ENCODE results near the gene SLC6A6.

SLC6A6 gene

DNA sequence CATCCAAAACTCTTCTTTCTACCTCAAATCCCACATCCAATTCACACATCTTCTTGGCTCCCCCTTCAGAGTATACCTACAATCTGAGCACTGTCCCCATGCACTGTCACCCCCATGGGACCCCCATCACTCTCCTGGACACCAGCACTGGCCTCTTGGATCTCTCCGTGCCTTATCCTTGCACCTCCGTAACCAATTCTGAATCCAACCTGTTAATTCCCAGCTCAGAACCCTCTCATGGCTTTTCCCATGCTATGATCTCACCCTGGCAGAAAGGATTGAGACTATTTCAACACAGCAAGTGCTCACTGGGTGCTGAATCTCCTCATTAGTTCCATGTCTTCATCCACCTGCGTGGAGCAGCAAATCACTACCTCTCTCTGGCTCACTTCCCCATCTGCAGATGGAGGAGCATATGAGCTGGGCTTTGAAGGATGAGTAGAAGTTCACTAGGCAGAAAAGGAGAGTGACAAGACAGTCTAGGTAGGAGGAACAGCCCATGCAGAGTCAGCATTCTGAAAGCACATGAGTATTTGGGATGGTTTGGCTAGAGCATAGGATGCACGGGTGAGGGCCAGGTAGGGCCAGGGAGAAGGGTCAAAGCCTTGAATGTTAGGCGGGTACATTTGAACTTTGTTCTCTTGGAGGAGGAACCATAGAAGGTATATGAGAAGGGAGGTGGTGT lies 48.7 kb downstream of the SLC6A6 start:
- TF ChIP-seq, protein P1, sequence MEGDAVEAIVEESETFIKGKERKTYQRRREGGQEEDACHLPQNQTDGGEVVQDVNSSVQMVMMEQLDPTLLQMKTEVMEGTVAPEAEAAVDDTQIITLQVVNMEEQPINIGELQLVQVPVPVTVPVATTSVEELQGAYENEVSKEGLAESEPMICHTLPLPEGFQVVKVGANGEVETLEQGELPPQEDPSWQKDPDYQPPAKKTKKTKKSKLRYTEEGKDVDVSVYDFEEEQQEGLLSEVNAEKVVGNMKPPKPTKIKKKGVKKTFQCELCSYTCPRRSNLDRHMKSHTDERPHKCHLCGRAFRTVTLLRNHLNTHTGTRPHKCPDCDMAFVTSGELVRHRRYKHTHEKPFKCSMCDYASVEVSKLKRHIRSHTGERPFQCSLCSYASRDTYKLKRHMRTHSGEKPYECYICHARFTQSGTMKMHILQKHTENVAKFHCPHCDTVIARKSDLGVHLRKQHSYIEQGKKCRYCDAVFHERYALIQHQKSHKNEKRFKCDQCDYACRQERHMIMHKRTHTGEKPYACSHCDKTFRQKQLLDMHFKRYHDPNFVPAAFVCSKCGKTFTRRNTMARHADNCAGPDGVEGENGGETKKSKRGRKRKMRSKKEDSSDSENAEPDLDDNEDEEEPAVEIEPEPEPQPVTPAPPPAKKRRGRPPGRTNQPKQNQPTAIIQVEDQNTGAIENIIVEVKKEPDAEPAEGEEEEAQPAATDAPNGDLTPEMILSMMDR (IDR thresholded peaks at IDR 0.05; ENCODE audit: low read depth, low read length) = no peak
- Histone ChIP-seq H3K36me3 (peaks cover 57% of the 10 kb centered on the region), H3K27me3 (no peaks in the 10 kb centered on the region), H3K4me1 (peaks cover 14% of the 10 kb centered on the region), H3K9me3 (no peaks in the 10 kb centered on the region), H3K4me3 (ENCODE audit: low read depth, low read length) (no peak overlapping the region)
- DNase-seq = no peak

DNA sequence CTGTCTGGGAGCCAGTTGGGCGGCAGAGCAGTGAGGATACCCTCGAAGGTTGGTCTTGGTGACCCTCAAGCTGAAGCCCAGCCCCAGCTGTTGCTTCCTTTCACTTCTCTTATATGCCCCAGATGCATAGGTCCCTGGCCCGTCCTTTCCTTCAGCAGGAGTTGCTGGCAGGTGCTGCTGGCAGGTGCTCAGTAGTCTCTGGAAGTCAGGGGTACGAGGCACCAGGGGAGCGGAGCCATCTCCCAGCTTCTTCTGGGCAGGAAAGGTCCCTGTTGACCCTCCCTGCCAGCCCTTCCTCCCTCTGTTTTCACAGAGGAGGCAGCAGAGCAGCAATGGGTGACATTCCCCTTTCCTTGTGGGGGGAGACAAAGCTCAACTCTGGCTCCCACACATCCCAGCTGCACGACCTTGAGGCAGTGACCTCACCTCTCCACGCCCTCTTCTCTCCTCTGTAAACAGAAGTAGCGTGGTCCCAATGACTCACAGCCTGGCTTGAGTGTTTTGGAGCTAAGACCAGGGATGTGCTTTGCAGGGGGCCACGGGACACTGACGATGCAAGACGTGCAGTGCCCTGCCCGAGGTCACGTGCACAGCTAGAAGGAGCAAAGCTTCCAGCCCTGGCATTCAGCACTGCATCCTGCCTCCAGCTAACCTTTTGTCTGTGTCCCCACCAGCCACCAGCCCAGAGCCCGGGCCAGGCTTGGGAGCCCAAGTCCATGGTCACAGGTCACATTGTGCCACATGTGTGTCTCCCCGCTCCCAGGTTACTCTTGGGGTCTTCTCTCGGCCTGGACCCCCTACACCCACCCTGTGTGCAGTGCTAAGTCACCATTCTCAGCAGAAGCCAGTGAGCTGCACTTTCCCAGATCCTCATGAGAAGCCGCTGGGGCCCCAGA lies 49.7 kb downstream of the SLC6A6 start:
- no peaks in the 10 kb centered on the region for H3K27me3 ChIP-seq
- DNase-seq = peak; percentile 26
- no peak overlapping the region for H3K4me3 ChIP-seq (ENCODE audit: low read depth, low read length)
- H3K36me3 ChIP-seq = peaks cover 47% of the 10 kb centered on the region
- peaks cover 14% of the 10 kb centered on the region for H3K4me1 ChIP-seq
- H3K9me3 ChIP-seq = no peaks in the 10 kb centered on the region
- TF ChIP-seq, protein P1 (IDR thresholded peaks at IDR 0.05; ENCODE audit: low read depth, low read length) = no peak

- Histone ChIP-seq H3K9me3 (no peaks in the 10 kb centered on the region), H3K36me3 (peaks cover 38% of the 10 kb centered on the region), H3K27me3 (no peaks in the 10 kb centered on the region), H3K4me3 (ENCODE audit: low read depth, low read length) (no peak overlapping the region), H3K4me1 (peaks cover 19% of the 10 kb centered on the region)
- peak; percentile 83 for DNase-seq
- TF ChIP-seq, protein P1 (IDR thresholded peaks at IDR 0.05; ENCODE audit: low read depth, low read length) = no peak
Observed at GRCh38 chr3:14452740-14453710, 50.6 kb downstream of the SLC6A6 start.

- H3K4me1 ChIP-seq = peaks cover 24% of the 10 kb centered on the region
- H3K4me3 ChIP-seq (ENCODE audit: low read depth, low read length) = no peak overlapping the region
- TF ChIP-seq, protein P1 (IDR thresholded peaks at IDR 0.05; ENCODE audit: low read depth, low read length) = no peak
- no peaks in the 10 kb centered on the region for H3K9me3 ChIP-seq
- no peaks in the 10 kb centered on the region for H3K27me3 ChIP-seq
- peaks cover 27% of the 10 kb centered on the region for H3K36me3 ChIP-seq
- no peak for DNase-seq
Observed at GRCh38 chr3:14453876-14454638, 51.7 kb downstream of the SLC6A6 start.

DNA sequence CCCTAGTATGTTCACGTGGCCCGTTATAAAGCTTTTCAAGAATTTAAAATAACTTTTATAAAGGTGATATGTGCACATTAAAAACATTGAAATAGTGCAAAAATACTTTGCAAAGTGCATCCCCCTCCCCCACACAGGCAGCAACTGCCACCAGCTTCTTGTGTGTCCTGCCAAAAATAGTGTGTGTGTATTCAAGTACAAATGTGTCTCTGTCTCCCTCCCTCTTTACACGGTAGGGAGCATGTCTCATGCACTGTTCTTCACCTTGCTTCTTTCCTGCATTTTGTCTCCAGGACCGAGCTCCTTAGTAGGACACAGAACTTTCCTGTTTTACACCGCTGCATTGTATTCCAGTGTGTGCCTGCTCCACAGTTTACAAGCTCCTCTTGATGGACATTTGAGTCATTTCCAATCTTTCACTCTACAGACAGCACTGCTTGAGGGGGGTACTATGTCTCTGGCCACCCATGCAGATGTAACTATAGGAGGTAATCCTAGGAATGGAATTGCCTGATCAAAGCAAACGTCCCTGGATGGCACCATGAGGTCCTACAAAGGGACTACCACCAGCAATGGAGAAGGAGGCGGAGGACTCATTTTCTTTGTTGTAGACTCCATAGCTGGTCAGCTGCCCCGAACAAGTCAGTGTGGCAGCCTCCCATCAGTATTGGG lies 52.4 kb downstream of the SLC6A6 start:
- TF ChIP-seq, protein P1 (IDR thresholded peaks at IDR 0.05; ENCODE audit: low read depth, low read length) = no peak
- DNase-seq = no peak
- no peaks in the 10 kb centered on the region for H3K27me3 ChIP-seq
- H3K9me3 ChIP-seq = no peaks in the 10 kb centered on the region
- H3K4me1 ChIP-seq = peaks cover 24% of the 10 kb centered on the region
- H3K4me3 ChIP-seq (ENCODE audit: low read depth, low read length) = no peak overlapping the region
- H3K36me3 ChIP-seq = peaks cover 24% of the 10 kb centered on the region

Data from BE2C (cell line).